OCI-LY1 (cell line): ENCODE measurements around the gene CLDN19.

ENCODE experiments used
- EZH2 ChIP-seq: fragments of 200-600 bp; sonication (generic), shearing (Covaris generic); IDR thresholded peaks from 2 replicates; pipeline ENCODE4 v1.8.0; 2017; ENCODE audit warnings: borderline replicate concordance, mixed run types, mild to moderate bottlenecking, antibody characterized with exemption, low read length, moderate library complexity, mixed read lengths
- TF ChIP-seq, protein P1 (sequence below): fragments of 200-600 bp; sonication (generic), shearing (Covaris generic); IDR thresholded peaks from 2 replicates; pipeline ENCODE4 v1.5.1; 2017; ENCODE audit warnings: mild to moderate bottlenecking, antibody characterized with exemption, low read length, moderate library complexity, mixed read lengths

DNA sequence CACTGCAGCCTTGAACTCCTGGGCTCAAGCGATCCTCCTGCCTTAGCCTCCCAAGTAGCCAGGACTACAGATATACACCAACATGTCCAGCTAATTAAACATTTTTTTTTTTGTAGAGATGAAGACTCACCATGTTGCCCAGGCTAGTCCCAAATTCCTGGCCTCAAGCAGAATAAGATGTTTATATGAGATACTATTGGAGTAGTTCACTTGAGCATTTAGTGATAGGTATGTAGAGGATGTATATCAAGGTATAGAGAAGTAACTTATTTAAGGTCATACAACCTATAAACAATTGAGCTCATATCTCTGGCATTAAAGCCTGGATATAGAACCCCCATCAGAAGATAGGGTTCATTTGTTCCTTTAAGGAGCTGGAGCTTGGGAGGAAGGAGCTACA is 40.1 kb upstream of the CLDN19 start:
- TF ChIP-seq, protein P1, sequence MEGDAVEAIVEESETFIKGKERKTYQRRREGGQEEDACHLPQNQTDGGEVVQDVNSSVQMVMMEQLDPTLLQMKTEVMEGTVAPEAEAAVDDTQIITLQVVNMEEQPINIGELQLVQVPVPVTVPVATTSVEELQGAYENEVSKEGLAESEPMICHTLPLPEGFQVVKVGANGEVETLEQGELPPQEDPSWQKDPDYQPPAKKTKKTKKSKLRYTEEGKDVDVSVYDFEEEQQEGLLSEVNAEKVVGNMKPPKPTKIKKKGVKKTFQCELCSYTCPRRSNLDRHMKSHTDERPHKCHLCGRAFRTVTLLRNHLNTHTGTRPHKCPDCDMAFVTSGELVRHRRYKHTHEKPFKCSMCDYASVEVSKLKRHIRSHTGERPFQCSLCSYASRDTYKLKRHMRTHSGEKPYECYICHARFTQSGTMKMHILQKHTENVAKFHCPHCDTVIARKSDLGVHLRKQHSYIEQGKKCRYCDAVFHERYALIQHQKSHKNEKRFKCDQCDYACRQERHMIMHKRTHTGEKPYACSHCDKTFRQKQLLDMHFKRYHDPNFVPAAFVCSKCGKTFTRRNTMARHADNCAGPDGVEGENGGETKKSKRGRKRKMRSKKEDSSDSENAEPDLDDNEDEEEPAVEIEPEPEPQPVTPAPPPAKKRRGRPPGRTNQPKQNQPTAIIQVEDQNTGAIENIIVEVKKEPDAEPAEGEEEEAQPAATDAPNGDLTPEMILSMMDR = no peak
- no peak for TF ChIP-seq EZH2
